Muscle of leg (tissue), 11 donors: ENCODE measurements around the gene ITGB4. TPM values are rescaled to one million over a fixed set of nuclear protein-coding genes. Genes with fewer than 3 reads are reported as not detected.

ENCODE experiments used
- DNase-seq: peaks from one replicate; pipeline ENCODE4 v3.0.0; 2013
- H3K27ac ChIP-seq: one replicate; pipeline ENCODE4 v1.5.1; 2013; ENCODE audit warnings: mild to moderate bottlenecking, low read length, control low read depth
- H3K27me3 ChIP-seq: one replicate; pipeline ENCODE4 v1.6.1; 2013; ENCODE audit warnings: low read length; ENCODE audit not compliant: control insufficient read depth, insufficient read depth
- H3K36me3 ChIP-seq: one replicate; pipeline ENCODE4 v1.6.1; 2013; ENCODE audit warnings: low read length; ENCODE audit not compliant: control insufficient read depth, insufficient read depth
- H3K4me1 ChIP-seq: one replicate; pipeline ENCODE4 v1.6.1; 2013; ENCODE audit warnings: low read length; ENCODE audit not compliant: control insufficient read depth, insufficient read depth
- H3K4me3 ChIP-seq: one replicate; pipeline ENCODE4 v1.5.1; 2013; ENCODE audit warnings: low read length, control low read depth
- H3K9me3 ChIP-seq: replicated peaks from 2 replicates; pipeline ENCODE4 v1.6.1; 2013; ENCODE audit warnings: low read depth, low read length; ENCODE audit not compliant: control insufficient read depth
- WGBS: methylation state at CpG from one replicate; pipeline ENCODE4 v1.1.5; 2013; ENCODE audit warnings: missing lambda C conversion rate; ENCODE audit not compliant: insufficient coverage; 5-methylcytosine and 5-hydroxymethylcytosine counted together
- polyA plus RNA-seq, 8 donors: library from polyadenylated mRNA; unstranded; fragments of 120-200 nt; gene quantifications; one replicate each; pipeline versions ENCODE4 v1.2.1 to v1.2.3, GENCODE V29; 2013; ENCODE audit warnings: inconsistent platforms in 1 of 8, low replicate concordance in 1 of 8; ENCODE audit not compliant: insufficient read length in 8 of 8, insufficient read depth in 1 of 8
- total RNA-seq: library from RNA; stranded (reverse); fragments of 120-200 nt; gene quantifications from one replicate; pipeline ENCODE4 v1.2.4, GENCODE V29; 2013

Gene ITGB4
- total and polyA plus RNA-seq, 9 donors: 1.6 to 16.7 (median 6.3) TPM

DNA sequence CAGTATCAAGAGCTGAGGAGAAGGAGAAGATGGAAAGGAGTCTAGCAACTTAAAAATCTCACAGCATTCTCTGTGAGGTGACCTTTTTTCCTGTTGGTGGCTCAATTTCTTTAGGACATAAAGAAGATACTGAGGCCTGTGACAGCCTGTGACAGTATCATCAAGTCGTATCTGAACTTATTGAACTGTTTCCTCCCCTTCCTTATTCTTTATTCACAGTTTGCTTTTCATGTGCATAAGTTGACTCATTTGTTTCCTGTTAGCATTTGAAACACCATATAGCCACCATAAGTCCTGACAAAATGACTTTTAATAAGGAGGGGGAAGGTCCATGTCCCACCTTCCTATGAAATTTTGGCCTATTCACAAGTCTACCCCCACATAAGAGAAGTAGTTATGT lies 72.2 kb downstream of the ITGB4 start:
- H3K4me3 ChIP-seq: no peak overlapping the region
- H3K9me3 ChIP-seq: no peaks in the 10 kb centered on the region
- WGBS: no CpG with 5 or more reads among the region's 1 CpG
- H3K4me1 ChIP-seq: no peaks in the 10 kb centered on the region
- DNase-seq: no peak
- no peaks in the 10 kb centered on the region for H3K27me3 ChIP-seq
- H3K27ac ChIP-seq: no peak overlapping the region
- peaks cover 27% of the 10 kb centered on the region for H3K36me3 ChIP-seq

GRCh38 chr17:75795820-75796607 lies 74.8 kb downstream of the ITGB4 start:
- Histone ChIP-seq H3K9me3 (no peaks in the 10 kb centered on the region), H3K36me3 (peaks cover 45% of the 10 kb centered on the region), H3K27me3 (no peaks in the 10 kb centered on the region), H3K4me3 (no peak overlapping the region), H3K27ac (no peak overlapping the region), H3K4me1 (no peaks in the 10 kb centered on the region)
- DNase-seq: no peak
- no CpG with 5 or more reads among the region's 8 CpGs for WGBS

DNA sequence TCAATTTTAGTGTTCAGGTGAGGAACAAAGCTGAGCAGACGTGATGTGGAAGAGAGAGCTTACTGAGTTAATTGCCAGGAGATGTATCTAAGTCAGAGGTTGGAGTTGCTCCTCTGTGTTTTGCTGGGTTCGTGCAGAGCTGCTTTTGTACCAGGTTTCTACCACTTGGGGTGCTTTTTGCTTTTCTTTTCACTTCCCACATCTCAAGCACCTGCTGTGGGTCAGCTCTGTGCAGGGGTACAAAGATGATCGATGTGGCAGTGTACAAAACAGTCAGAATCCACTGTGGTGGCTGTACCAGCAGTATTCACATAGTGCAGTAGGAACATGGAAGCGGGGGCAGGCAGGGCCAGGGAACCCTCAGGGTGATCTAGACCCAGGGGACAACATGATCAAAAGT lies 78.1 kb downstream of the ITGB4 start:
- DNase-seq: no peak
- Histone ChIP-seq H3K36me3 (peaks cover 39% of the 10 kb centered on the region), H3K4me1 (no peaks in the 10 kb centered on the region), H3K9me3 (no peaks in the 10 kb centered on the region), H3K27ac (no peak overlapping the region), H3K4me3 (no peak overlapping the region), H3K27me3 (no peaks in the 10 kb centered on the region)
- 87% methylated on average over 3 of the region's 4 CpGs for WGBS

- H3K9me3 ChIP-seq: no peaks in the 10 kb centered on the region
- no peaks in the 10 kb centered on the region for H3K27me3 ChIP-seq
- WGBS: no CpG with 5 or more reads among the region's 1 CpG
- no peak for DNase-seq
- H3K27ac ChIP-seq: no peak overlapping the region
- no peak overlapping the region for H3K4me3 ChIP-seq
- H3K4me1 ChIP-seq: peaks cover 8% of the 10 kb centered on the region
- peaks cover 19% of the 10 kb centered on the region for H3K36me3 ChIP-seq
Observed at GRCh38 chr17:75803883-75804282, 82.6 kb downstream of the ITGB4 start.

DNA sequence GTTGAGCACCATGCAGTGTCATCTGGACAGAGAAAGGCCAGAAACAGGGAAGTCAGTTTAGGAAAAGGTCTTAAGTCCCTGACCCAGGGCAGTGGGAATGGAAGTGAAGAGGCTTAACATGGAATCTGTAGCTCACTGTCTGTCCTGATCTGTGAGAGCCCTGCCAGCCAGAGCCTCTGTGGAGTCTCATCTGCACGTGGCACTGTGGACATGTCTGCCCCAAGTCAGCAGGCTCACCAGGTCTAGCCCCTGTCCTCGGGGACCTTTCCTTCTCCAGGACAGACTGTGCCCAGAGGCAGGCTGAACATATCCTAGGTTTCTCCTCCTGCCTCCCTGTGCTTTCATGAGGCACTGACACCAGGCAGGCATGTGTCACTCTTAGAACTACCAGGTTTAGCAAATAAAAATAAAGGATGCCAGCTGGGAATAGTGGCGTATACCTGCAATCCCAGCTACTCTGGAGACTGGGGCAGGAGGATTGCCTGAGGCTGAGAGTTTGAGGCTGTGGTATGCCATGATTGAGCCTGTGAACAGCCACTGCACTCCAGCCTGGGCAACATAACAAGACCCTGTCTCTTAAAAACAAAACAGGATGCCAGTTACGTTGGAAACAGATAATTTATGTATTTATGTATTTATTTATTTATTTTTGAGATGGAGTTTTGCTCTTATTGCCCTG lies 85.7 kb downstream of the ITGB4 start:
- H3K4me3 ChIP-seq: no peak overlapping the region
- 100% methylated on average over 3 of the region's 4 CpGs for WGBS
- no peak overlapping the region for H3K27ac ChIP-seq
- no peaks in the 10 kb centered on the region for H3K9me3 ChIP-seq
- H3K36me3 ChIP-seq: peaks cover 28% of the 10 kb centered on the region
- H3K4me1 ChIP-seq: peaks cover 17% of the 10 kb centered on the region
- DNase-seq: no peak
- H3K27me3 ChIP-seq: no peaks in the 10 kb centered on the region

Other genes starting within 250 kb of the ITGB4 start
- gene CASKIN2, start 205.9 kb upstream of the ITGB4 start, total RNA-seq: 11.4 TPM
- gene CASKIN2, start 205.9 kb upstream of the ITGB4 start, polyA plus RNA-seq: 10 to 100 TPM; 17.7 to 27.9 (median 23.9) TPM
- gene TSEN54, start 204.9 kb upstream of the ITGB4 start, total RNA-seq: 21.0 TPM
- 10 to 100 TPM; 12.5 to 27.3 (median 20.2) TPM for gene TSEN54, start 204.9 kb upstream of the ITGB4 start, polyA plus RNA-seq
- 4.3 TPM for gene LLGL2, start 195.8 kb upstream of the ITGB4 start, total RNA-seq
- gene LLGL2, start 195.8 kb upstream of the ITGB4 start, polyA plus RNA-seq: 10 to 100 TPM in 1 of 8 donors, 1 to 10 TPM in 7; 2.1 to 12.1 (median 4.7) TPM
- gene MYO15B, start 133.7 kb upstream of the ITGB4 start, total RNA-seq: 77.4 TPM
- 100 to 1,000 TPM in 5 of 8 donors, 10 to 100 TPM in 3; 52.9 to 147 (median 119) TPM for gene MYO15B, start 133.7 kb upstream of the ITGB4 start, polyA plus RNA-seq
- 10.8 TPM for gene SMIM5, start 88.0 kb upstream of the ITGB4 start, total RNA-seq
- gene SMIM5, start 88.0 kb upstream of the ITGB4 start, polyA plus RNA-seq: 10 to 100 TPM in 1 of 8 donors, 1 to 10 TPM in 7; 4.0 to 12.1 (median 7.8) TPM
- 14.5 TPM for gene RECQL5, start 54.3 kb upstream of the ITGB4 start, total RNA-seq
- gene RECQL5, start 54.3 kb upstream of the ITGB4 start, polyA plus RNA-seq: 10 to 100 TPM; 12.0 to 20.8 (median 16.9) TPM
- gene SAP30BP, start 54.1 kb upstream of the ITGB4 start, total RNA-seq: 79.7 TPM
- gene SAP30BP, start 54.1 kb upstream of the ITGB4 start, polyA plus RNA-seq: 10 to 100 TPM; 63.7 to 80.1 (median 76.8) TPM
- gene GALK1, start 43.7 kb downstream of the ITGB4 start, total RNA-seq: 27.7 TPM
- gene GALK1, start 43.7 kb downstream of the ITGB4 start, polyA plus RNA-seq: 10 to 100 TPM; 28.2 to 38.5 (median 32.1) TPM
- gene UNK, start 63.3 kb downstream of the ITGB4 start, total RNA-seq: 18.6 TPM
- 10 to 100 TPM; 22.4 to 33.8 (median 29.0) TPM for gene UNK, start 63.3 kb downstream of the ITGB4 start, polyA plus RNA-seq
- 3.4 TPM for gene UNC13D, start 122.9 kb downstream of the ITGB4 start, total RNA-seq
- gene UNC13D, start 122.9 kb downstream of the ITGB4 start, polyA plus RNA-seq: 1 to 10 TPM; 2.9 to 9.2 (median 5.7) TPM
- gene WBP2, start 133.9 kb downstream of the ITGB4 start, total RNA-seq: 16.0 TPM
- gene WBP2, start 133.9 kb downstream of the ITGB4 start, polyA plus RNA-seq: 10 to 100 TPM; 47.8 to 64.1 (median 59.4) TPM
- 25.9 TPM for gene TRIM47, start 157.1 kb downstream of the ITGB4 start, total RNA-seq
- 10 to 100 TPM; 22.1 to 29.7 (median 25.0) TPM for gene TRIM47, start 157.1 kb downstream of the ITGB4 start, polyA plus RNA-seq
- 16.8 TPM for gene TRIM65, start 175.5 kb downstream of the ITGB4 start, total RNA-seq
- gene TRIM65, start 175.5 kb downstream of the ITGB4 start, polyA plus RNA-seq: 10 to 100 TPM; 12.7 to 19.5 (median 15.3) TPM
- 28.2 TPM for gene MRPL38, start 183.4 kb downstream of the ITGB4 start, total RNA-seq
- 10 to 100 TPM; 58.5 to 81.4 (median 71.8) TPM for gene MRPL38, start 183.4 kb downstream of the ITGB4 start, polyA plus RNA-seq
- 8.1 TPM for gene FBF1, start 219.6 kb downstream of the ITGB4 start, total RNA-seq
- 1 to 10 TPM; 5.1 to 9.1 (median 7.0) TPM for gene FBF1, start 219.6 kb downstream of the ITGB4 start, polyA plus RNA-seq